Measurements from ENCODE around the gene ALKBH5. TPM values are rescaled to one million over a fixed set of nuclear protein-coding genes. Genes with fewer than 3 reads are reported as not detected.

The ALKBH5 gene
- total and polyA plus RNA-seq, 10 of the 15 experiments (the other 5 are each of a cell fraction or from before 2014, with no cell fraction given): 13.7 to 99.9 (median 52.4) TPM

GRCh38 chr17:18179804-18180203, 3.8 kb upstream of the ALKBH5 start:
- no TSS peak for BruUV-seq (replicated peaks)
- intact Hi-C loops (cut with micrococcal nuclease; ENCODE audit: unreplicated experiment): loop anchor here (5.0 kb wide), 2 partner anchors 47 to 137 kb away; partner anchors contain the start of genes LLGL1 and SMCR8

More at GRCh38 chr17:18179804-18180203, 3.8 kb upstream of the ALKBH5 start:
- SMC1A ChIA-PET (ENCODE audit: uncharacterized antibody, unreplicated experiment): interaction anchor here (1.5 kb wide), 2 partner anchors 17 to 37 kb away, joined by 4 to 5 read pairs; no protein-coding TSS in a partner anchor
- WGBS (ENCODE audit: insufficient coverage, insufficient replicate concordance, low lambda C conversion rate, missing lambda C conversion rate): 93% methylated on average over 7 of the region's 7 CpGs
- CTCF ChIA-PET: no interaction called here
- Histone ChIP-seq H3K36me3 (ENCODE audit: control insufficient read depth in 2 of 2, insufficient read depth in 2 of 2, low read length in 1 of 2) (no peaks in the 10 kb centered on the region), H3K4me3 (no peak overlapping the region), H3K4me2 (ENCODE audit: control insufficient read depth, insufficient read depth) (no peak overlapping the region), H2AFZ (ENCODE audit: control insufficient read depth, low read depth, low read length) (no peak overlapping the region), H3K9ac (ENCODE audit: control insufficient read depth, insufficient read depth, low read length) (no peak overlapping the region), H3K27ac (ENCODE audit: control insufficient read depth, insufficient read depth) (no peak overlapping the region), H3K9me3 (replicated peaks; ENCODE audit: control insufficient read depth, insufficient read depth, low read length) (no peaks in the 10 kb centered on the region), H3K27me3 (replicated peaks in 1 of 2; ENCODE audit: control insufficient read depth in 2 of 2, insufficient read depth in 2 of 2, low read length in 1 of 2) (no peaks in the 10 kb centered on the region), H3K4me1 (ENCODE audit: control insufficient read depth, insufficient read depth, low read length) (peaks cover 11% of the 10 kb centered on the region), H4K20me1 (ENCODE audit: control insufficient read depth, insufficient read depth) (no peaks in the 10 kb centered on the region), H3K79me2 (ENCODE audit: control insufficient read depth, insufficient read depth, low read length) (peaks cover 13% of the 10 kb centered on the region)
- FAIRE-seq: no peak
- DNase-seq (ENCODE audit: low read depth, low spot score): no peak
- no peak for ATAC-seq
- RAD21 ChIA-PET (ENCODE audit: unreplicated experiment): interaction anchor here (0.7 kb wide), 1 partner anchor 67 kb away, joined by 3 read pairs; no protein-coding TSS in a partner anchor
- in situ Hi-C loops (cut with MboI): no loop called here
- TF ChIP-seq MLLT1 (IDR thresholded peaks at IDR 0.05): no peak
- TF ChIP-seq ZBTB40 (IDR thresholded peaks at IDR 0.05; ENCODE audit: borderline replicate concordance): no peak
- no peak for TF ChIP-seq EED (IDR thresholded peaks at IDR 0.05; ENCODE audit: low read depth)
- TF ChIP-seq ZBTB11 (CRISPR knock-in tag; IDR thresholded peaks at IDR 0.05): no peak
- no peak for TF ChIP-seq NKRF (conservative IDR thresholded peaks at IDR 0.05)
- no peak for TF ChIP-seq TCF7 (IDR thresholded peaks at IDR 0.05; ENCODE audit: borderline replicate concordance)
- no peak for TF ChIP-seq BCL3 (IDR thresholded peaks at IDR 0.05; ENCODE audit: borderline replicate concordance, insufficient read depth, low read depth, low read length, poor library complexity, severe bottlenecking)
- POLR2A ChIA-PET: interaction anchor here (0.6 to 1.3 kb wide), 2 partner anchors 22 to 225 kb away, joined by 3 to 4 read pairs; no protein-coding TSS in a partner anchor

All from GM12878 (cell line).